Bladder microvascular endothelial cell (primary cell): ENCODE data around the gene MCFD2. TPM values are rescaled to one million over a fixed set of nuclear protein-coding genes. Genes with fewer than 3 reads are reported as not detected.

Experiments
- total RNA-seq: library from RNA; depleted of rRNA; stranded (reverse); fragments of >200 nt; gene quantifications from 2 replicates; pipeline ENCODE4 v1.2.3, GENCODE V29; 2014

Gene MCFD2
- 75.8 and 177 TPM in 2 replicates for total RNA-seq

DNA sequence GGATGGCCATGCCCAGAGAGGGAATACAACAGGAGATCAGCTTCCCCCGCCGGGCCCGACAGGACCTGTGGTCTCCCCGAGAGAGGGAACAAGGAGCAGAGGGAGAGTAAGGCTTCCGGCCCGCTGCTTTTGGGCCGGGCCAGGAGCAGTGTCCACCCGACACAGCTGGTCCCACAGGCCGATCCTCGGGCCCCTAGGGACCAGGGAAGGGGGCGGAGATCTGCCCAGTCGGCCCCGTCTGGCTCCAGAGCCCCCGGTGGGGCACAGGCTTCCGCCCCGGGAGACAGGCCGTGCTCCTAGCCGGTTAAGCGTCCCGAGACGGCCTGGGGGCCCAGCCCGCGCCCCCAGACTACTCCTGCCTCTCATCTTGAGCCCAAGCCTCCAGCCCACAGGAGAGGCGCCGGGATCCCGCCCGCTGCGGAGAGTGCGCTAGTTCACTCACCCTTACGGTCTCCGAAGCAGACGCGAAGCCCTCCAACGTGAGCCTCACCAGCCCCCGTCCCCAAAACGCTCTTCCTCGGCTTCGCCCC, at the start of gene MCFD2:
Gene MCFD2 (minus strand): TSS at position 526 of the 530 bp plus-strand sequence. CDS start 6,635 bp downstream, outside the sequence.

Other genes with a start within 250 kb of the MCFD2 start
- gene SOCS5, start 216.5 kb downstream of the MCFD2 start, total RNA-seq = 10.0 and 24.2 TPM in 2 replicates
- 6.8 and 15.4 TPM in 2 replicates for gene TTC7A, start 25.4 kb upstream of the MCFD2 start, total RNA-seq
- 0.16 and 0.31 TPM in 2 replicates for gene STPG4, start 239.5 kb upstream of the MCFD2 start, total RNA-seq